GM12878 (cell line): Measurements from ENCODE around the gene CWC22. TPM values are rescaled to one million over a fixed set of nuclear protein-coding genes. Genes with fewer than 3 reads are reported as not detected.

Experiments used
- ATF7 ChIP-seq: fragments of 450-650 bp; IDR thresholded peaks from 2 replicates; pipeline ENCODE4 v1.6.1; 2016; ENCODE audit warnings: low read depth, mild to moderate bottlenecking
- BACH1 ChIP-seq: fragments of 450-650 bp; IDR thresholded peaks from 2 replicates; pipeline ENCODE4 v1.6.1; 2017; ENCODE audit warnings: mild to moderate bottlenecking, borderline replicate concordance
- CREB1 ChIP-seq: IDR thresholded peaks from 2 replicates; pipeline ENCODE4 v1.6.1; 2012; ENCODE audit warnings: low read depth, mild to moderate bottlenecking, inconsistent platforms
- CREM ChIP-seq: IDR thresholded peaks from 2 replicates; pipeline ENCODE4 v1.6.1; 2014; ENCODE audit warnings: antibody characterized with exemption, low read depth
- ESRRA ChIP-seq: IDR thresholded peaks from 2 replicates; pipeline ENCODE4 v1.6.1; 2012; ENCODE audit warnings: mild to moderate bottlenecking, low read length, improper control_type of control experiment
- FOXK2 ChIP-seq: fragments of 450-650 bp; IDR thresholded peaks from 2 replicates; pipeline ENCODE4 v1.6.1; 2017; ENCODE audit warnings: mild to moderate bottlenecking, moderate library complexity
- LARP7 ChIP-seq: fragments of 450-650 bp; IDR thresholded peaks from 2 replicates; pipeline ENCODE4 v1.6.1; 2017; ENCODE audit warnings: mild to moderate bottlenecking
- PML ChIP-seq: IDR thresholded peaks from 2 replicates; pipeline ENCODE4 v1.6.1; 2012; ENCODE audit warnings: low read length, inconsistent platforms
- RUNX3 ChIP-seq: IDR thresholded peaks from 2 replicates; pipeline ENCODE4 v1.6.1; 2012; ENCODE audit warnings: low read length, inconsistent platforms
- SREBF1 ChIP-seq: IDR thresholded peaks from 2 replicates; pipeline ENCODE4 v1.6.1; 2012; ENCODE audit warnings: mild to moderate bottlenecking, low read length
- TCF12 ChIP-seq: IDR thresholded peaks from 2 replicates; pipeline ENCODE4 v1.6.1; 2011; ENCODE audit warnings: low read depth, mild to moderate bottlenecking, low read length
- YBX1 ChIP-seq: fragments of 450-650 bp; IDR thresholded peaks from 2 replicates; pipeline ENCODE4 v1.6.1; 2016; ENCODE audit warnings: antibody characterized with exemption
- polyA plus RNA-seq, 11 experiments: library from polyadenylated mRNA; depleted of rRNA in 4 of 11; unstranded in 6 of 11; stranded (reverse) in 5 of 11; fragments of >200 nt; fragmentation: Nextera tagmentation in 4 of 11; fragmentation: Illumina TruSeq in 1 of 11; extraction: Ambion mirVana in 4 of 11; extraction: Trizol in 1 of 11; gene quantifications; 1 replicate in 1 of 11; 2 replicates in 10 of 11; pipeline versions ENCODE4 v1.2.1 to v1.2.3, GENCODE V29; 2011 to 2016; ENCODE audit warnings: inconsistent platforms in 2 of 11, missing spikeins in 2 of 11, low read depth in 1 of 11
- total RNA-seq, 4 experiments: library from RNA; depleted of rRNA in 3 of 4; stranded (reverse); fragments of >200 nt in 3 of 4; fragmentation: Illumina TruSeq in 1 of 4; extraction: Trizol in 1 of 4; gene quantifications; 2 replicates each; pipeline versions ENCODE4 v1.2.1 to v1.2.3, GENCODE V29; 2013 to 2021
- TF ChIP-seq, protein P1 (sequence below), 3 experiments: IDR thresholded peaks in 2 of 3; conservative IDR thresholded peaks in 1 of 3; 2 replicates each; pipeline ENCODE4 v1.5.1; 2011; ENCODE audit warnings: low read depth in 3 of 3, low read length in 3 of 3, mild to moderate bottlenecking in 3 of 3, control low read depth in 2 of 3, moderate library complexity in 2 of 3, inconsistent platforms in 1 of 3, mixed read lengths in 1 of 3; ENCODE audit not compliant: control insufficient read depth in 2 of 3, insufficient read depth in 1 of 3; ENCODE audit errors: extremely low read depth in 1 of 3
- TF ChIP-seq, protein P2 (sequence below): fragments of 450-650 bp; conservative IDR thresholded peaks from 2 replicates; pipeline ENCODE4 v1.6.1; 2017; ENCODE audit warnings: mild to moderate bottlenecking, moderate library complexity
- TF ChIP-seq, protein P3 (sequence below): fragments of 450-650 bp; IDR thresholded peaks from 2 replicates; pipeline ENCODE4 v1.6.1; 2017; ENCODE audit warnings: low read depth, mild to moderate bottlenecking, moderate library complexity
- TF ChIP-seq, protein P4 (sequence below): fragments of 450-650 bp; IDR thresholded peaks from 2 replicates; pipeline ENCODE4 v1.6.1; 2017; ENCODE audit warnings: mild to moderate bottlenecking, low read depth, inconsistent platforms; ENCODE audit not compliant: poor library complexity, severe bottlenecking
- TF ChIP-seq, protein P5 (sequence below): fragments of 450-650 bp; IDR thresholded peaks from 2 replicates; pipeline ENCODE4 v1.6.1; 2018; ENCODE audit warnings: borderline replicate concordance, mild to moderate bottlenecking; ENCODE audit not compliant: partially characterized antibody
- TF ChIP-seq, protein P6 (sequence below): IDR thresholded peaks from 2 replicates; pipeline ENCODE4 v1.6.1; 2012; ENCODE audit warnings: low read depth, low read length, improper control_type of control experiment

The CWC22 gene
- total and polyA plus RNA-seq, 10 of the 15 experiments (the other 5 are each of a cell fraction or from before 2014, with no cell fraction given): 8.2 to 38.5 (median 26.3) TPM

DNA sequence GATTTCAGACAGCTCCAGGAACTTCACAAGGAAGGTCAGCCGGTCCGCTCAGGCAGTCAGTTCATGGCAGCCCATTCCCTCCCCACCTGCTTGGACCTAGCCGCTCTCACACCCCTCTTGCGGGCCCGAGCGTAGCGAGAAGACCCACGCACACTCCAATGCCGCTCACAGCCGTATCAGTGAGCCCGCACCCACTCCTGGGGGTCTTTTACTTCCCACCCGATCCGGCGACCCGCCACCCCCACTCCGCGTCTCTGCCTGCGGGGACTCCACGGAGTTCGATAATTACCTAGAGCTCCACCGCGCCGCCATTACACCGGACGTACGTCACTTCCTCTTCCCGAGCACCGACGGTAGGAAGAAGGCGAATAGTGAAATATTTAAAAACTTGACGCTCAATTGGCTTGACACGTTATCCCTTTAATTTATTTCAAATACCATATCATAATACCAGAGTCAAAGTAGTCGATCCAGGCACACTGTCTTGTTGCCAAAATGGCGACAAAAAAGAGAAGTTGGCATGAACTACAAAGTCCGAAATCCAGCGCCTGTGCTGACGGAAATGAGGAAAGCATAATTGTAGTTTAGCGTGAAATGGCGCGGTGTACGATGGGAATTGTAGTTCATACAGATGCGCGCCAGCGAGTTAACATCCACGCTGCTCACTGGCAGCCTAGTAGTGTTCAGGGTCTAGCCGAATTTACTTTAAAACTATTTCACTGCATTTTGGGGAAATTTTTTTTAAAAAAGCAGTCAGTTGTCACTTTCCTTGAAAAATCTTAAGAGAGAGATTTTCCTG, at the start of gene CWC22 (continued):
- TF ChIP-seq, protein P1, sequence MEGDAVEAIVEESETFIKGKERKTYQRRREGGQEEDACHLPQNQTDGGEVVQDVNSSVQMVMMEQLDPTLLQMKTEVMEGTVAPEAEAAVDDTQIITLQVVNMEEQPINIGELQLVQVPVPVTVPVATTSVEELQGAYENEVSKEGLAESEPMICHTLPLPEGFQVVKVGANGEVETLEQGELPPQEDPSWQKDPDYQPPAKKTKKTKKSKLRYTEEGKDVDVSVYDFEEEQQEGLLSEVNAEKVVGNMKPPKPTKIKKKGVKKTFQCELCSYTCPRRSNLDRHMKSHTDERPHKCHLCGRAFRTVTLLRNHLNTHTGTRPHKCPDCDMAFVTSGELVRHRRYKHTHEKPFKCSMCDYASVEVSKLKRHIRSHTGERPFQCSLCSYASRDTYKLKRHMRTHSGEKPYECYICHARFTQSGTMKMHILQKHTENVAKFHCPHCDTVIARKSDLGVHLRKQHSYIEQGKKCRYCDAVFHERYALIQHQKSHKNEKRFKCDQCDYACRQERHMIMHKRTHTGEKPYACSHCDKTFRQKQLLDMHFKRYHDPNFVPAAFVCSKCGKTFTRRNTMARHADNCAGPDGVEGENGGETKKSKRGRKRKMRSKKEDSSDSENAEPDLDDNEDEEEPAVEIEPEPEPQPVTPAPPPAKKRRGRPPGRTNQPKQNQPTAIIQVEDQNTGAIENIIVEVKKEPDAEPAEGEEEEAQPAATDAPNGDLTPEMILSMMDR (IDR thresholded peaks at IDR 0.05 in 2 of 3, conservative IDR thresholded peaks at IDR 0.05 in 1 of 3; ENCODE audit: control insufficient read depth in 2 of 3, extremely low read depth in 1 of 3, insufficient read depth in 1 of 3, low read depth in 3 of 3, low read length in 3 of 3): no peak
- peak; percentile 87 for TF ChIP-seq ATF7
- TF ChIP-seq, protein P2, sequence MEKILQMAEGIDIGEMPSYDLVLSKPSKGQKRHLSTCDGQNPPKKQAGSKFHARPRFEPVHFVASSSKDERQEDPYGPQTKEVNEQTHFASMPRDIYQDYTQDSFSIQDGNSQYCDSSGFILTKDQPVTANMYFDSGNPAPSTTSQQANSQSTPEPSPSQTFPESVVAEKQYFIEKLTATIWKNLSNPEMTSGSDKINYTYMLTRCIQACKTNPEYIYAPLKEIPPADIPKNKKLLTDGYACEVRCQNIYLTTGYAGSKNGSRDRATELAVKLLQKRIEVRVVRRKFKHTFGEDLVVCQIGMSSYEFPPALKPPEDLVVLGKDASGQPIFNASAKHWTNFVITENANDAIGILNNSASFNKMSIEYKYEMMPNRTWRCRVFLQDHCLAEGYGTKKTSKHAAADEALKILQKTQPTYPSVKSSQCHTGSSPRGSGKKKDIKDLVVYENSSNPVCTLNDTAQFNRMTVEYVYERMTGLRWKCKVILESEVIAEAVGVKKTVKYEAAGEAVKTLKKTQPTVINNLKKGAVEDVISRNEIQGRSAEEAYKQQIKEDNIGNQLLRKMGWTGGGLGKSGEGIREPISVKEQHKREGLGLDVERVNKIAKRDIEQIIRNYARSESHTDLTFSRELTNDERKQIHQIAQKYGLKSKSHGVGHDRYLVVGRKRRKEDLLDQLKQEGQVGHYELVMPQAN: peak; percentile 66
- TF ChIP-seq BACH1: no peak
- peak; percentile 73; the same call in 1 of the 2 replicates for TF ChIP-seq LARP7
- no peak for TF ChIP-seq YBX1
- TF ChIP-seq RUNX3: peak; percentile 13; the same call in 1 of the 2 replicates
- TF ChIP-seq, protein P3, sequence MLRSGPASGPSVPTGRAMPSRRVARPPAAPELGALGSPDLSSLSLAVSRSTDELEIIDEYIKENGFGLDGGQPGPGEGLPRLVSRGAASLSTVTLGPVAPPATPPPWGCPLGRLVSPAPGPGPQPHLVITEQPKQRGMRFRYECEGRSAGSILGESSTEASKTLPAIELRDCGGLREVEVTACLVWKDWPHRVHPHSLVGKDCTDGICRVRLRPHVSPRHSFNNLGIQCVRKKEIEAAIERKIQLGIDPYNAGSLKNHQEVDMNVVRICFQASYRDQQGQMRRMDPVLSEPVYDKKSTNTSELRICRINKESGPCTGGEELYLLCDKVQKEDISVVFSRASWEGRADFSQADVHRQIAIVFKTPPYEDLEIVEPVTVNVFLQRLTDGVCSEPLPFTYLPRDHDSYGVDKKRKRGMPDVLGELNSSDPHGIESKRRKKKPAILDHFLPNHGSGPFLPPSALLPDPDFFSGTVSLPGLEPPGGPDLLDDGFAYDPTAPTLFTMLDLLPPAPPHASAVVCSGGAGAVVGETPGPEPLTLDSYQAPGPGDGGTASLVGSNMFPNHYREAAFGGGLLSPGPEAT: peak; percentile 83
- TF ChIP-seq SREBF1: peak; percentile 71; the same call in 1 of the 2 replicates
- 0 out of 2 replicates have a peak, but pooled peaks have one; percentile 29 for TF ChIP-seq ESRRA
- TF ChIP-seq, protein P4, sequence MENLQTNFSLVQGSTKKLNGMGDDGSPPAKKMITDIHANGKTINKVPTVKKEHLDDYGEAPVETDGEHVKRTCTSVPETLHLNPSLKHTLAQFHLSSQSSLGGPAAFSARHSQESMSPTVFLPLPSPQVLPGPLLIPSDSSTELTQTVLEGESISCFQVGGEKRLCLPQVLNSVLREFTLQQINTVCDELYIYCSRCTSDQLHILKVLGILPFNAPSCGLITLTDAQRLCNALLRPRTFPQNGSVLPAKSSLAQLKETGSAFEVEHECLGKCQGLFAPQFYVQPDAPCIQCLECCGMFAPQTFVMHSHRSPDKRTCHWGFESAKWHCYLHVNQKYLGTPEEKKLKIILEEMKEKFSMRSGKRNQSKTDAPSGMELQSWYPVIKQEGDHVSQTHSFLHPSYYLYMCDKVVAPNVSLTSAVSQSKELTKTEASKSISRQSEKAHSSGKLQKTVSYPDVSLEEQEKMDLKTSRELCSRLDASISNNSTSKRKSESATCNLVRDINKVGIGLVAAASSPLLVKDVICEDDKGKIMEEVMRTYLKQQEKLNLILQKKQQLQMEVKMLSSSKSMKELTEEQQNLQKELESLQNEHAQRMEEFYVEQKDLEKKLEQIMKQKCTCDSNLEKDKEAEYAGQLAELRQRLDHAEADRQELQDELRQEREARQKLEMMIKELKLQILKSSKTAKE: peak; percentile 43
- TF ChIP-seq, protein P5, sequence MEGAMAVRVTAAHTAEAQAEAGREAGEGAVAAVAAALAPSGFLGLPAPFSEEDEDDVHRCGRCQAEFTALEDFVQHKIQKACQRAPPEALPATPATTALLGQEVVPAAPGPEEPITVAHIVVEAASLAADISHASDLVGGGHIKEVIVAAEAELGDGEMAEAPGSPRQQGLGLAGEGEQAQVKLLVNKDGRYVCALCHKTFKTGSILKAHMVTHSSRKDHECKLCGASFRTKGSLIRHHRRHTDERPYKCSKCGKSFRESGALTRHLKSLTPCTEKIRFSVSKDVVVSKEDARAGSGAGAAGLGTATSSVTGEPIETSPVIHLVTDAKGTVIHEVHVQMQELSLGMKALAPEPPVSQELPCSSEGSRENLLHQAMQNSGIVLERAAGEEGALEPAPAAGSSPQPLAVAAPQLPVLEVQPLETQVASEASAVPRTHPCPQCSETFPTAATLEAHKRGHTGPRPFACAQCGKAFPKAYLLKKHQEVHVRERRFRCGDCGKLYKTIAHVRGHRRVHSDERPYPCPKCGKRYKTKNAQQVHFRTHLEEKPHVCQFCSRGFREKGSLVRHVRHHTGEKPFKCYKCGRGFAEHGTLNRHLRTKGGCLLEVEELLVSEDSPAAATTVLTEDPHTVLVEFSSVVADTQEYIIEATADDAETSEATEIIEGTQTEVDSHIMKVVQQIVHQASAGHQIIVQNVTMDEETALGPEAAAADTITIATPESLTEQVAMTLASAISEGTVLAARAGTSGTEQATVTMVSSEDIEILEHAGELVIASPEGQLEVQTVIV: peak; percentile 55
- TF ChIP-seq CREM: peak; percentile 98
- TF ChIP-seq, protein P6, sequence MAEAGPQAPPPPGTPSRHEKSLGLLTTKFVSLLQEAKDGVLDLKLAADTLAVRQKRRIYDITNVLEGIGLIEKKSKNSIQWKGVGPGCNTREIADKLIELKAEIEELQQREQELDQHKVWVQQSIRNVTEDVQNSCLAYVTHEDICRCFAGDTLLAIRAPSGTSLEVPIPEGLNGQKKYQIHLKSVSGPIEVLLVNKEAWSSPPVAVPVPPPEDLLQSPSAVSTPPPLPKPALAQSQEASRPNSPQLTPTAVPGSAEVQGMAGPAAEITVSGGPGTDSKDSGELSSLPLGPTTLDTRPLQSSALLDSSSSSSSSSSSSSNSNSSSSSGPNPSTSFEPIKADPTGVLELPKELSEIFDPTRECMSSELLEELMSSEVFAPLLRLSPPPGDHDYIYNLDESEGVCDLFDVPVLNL: 0 out of 2 replicates have a peak, but pooled peaks have one; percentile 30
- TF ChIP-seq CREB1: peak; percentile 98
- no peak for TF ChIP-seq TCF12
- TF ChIP-seq PML: peak; percentile 94
- peak; percentile 48; the same call in 1 of the 2 replicates for TF ChIP-seq FOXK2
